GM12801 (cell line): Measurements from ENCODE around the gene LYSMD2.

Experiments used
- CTCF ChIP-seq: IDR thresholded peaks from one replicate; pipeline ENCODE4 v1.5.1; 2011; ENCODE audit warnings: control low read depth; ENCODE audit not compliant: insufficient read length; ENCODE audit errors: extremely low read depth

The LYSMD2 gene

DNA sequence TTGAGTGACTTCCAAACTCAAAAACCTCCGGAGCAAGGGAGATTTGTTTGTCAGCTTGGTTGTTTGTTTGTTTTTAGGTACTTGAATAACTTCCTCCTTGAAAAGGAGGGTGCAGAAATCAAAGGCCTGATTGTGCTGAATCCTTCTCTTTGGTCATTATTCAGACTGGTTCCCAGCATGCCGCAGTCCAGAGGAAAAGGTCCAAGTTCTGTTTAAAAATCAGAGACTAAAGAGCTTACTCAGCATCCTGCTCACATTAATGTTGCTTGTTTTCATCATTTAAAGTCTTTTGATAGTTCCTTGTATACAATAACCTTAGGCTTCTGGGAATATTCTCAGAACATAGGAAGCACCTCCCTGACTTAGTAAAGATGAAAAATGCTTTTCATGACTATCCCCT is 57.1 kb downstream of the LYSMD2 start:
- TF ChIP-seq CTCF = no peak

GRCh38 chr15:51678096-51678495 is 59.4 kb downstream of the LYSMD2 start:
- TF ChIP-seq CTCF = no peak

- TF ChIP-seq CTCF = no peak
Measured at GRCh38 chr15:51677452-51677851, 60.0 kb downstream of the LYSMD2 start.

GRCh38 chr15:51677021-51677420 is 60.4 kb downstream of the LYSMD2 start:
- no peak for TF ChIP-seq CTCF

DNA sequence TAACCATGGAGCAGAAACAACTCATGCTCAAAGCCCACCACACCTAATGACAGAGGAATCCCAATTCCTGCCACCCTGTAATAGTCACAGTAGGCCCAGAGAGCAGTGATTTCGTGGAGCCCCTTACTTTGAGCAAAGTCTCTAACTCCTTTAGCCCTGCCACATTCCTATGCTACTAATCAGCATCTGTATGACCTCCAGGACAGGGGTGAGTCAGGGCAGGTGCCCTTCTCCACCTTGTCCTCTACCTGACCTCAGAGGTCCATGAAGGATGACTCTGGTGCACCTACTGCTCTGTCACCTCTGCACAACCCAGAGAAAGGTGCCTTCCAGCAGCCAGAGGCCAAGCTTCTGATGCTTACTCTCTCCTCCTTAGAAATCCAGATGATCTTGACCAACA is 62.2 kb downstream of the LYSMD2 start:
- no peak for TF ChIP-seq CTCF
